ENCODE measurements around the gene ANKRD55. TPM values are rescaled to one million over a fixed set of nuclear protein-coding genes. Genes with fewer than 3 reads are reported as not detected.
"Not testable (repeated sequence)": the region's sequence is repeated elsewhere in the genome, so short reads cannot be mapped to it uniquely, and the experiment has no call there.

The ANKRD55 gene
- total RNA-seq, 1 experiment from 2014 or later: not detected

DNA sequence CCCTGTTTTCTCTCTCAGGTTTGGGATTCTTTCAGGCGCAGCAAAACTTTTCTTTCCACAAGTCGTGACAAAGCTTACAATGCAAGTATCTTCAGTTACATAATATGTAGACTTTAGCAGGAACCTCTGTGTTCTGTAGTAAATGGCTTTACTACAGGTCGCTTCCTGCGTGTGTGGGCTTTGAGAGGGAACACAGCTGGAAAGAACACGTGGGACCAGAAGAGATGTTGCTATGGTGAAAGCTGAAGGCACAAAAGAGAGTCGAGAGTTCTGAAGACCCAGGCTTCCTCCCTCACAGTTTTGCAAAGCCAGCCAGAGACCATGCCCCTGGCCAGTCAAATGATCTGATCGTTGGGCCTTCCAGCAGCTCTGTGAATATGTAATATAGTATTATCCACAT, 4.0 kb downstream of the ANKRD55 start:
- Mint-ChIP-seq H3K27ac (ENCODE audit: low read depth, unreplicated experiment) (no peak overlapping the region), H3K36me3 (ENCODE audit: insufficient read depth, unreplicated experiment) (no peaks in the 10 kb centered on the region), H3K4me1 (ENCODE audit: insufficient read depth, unreplicated experiment) (no peaks in the 10 kb centered on the region), H3K9me3 (ENCODE audit: unreplicated experiment) (no peaks in the 10 kb centered on the region), H3K27me3 (ENCODE audit: insufficient read depth, unreplicated experiment) (peaks cover 39% of the 10 kb centered on the region), H3K4me3 (ENCODE audit: unreplicated experiment) (no peak overlapping the region)
- CTCF ChIA-PET: interaction anchor here (0.6 kb wide), 2 partner anchors 443 to 632 kb away, joined by 3 read pairs; no protein-coding TSS in a partner anchor
- BruUV-seq (replicated peaks): no TSS peak
- TF ChIP-seq, protein P1, sequence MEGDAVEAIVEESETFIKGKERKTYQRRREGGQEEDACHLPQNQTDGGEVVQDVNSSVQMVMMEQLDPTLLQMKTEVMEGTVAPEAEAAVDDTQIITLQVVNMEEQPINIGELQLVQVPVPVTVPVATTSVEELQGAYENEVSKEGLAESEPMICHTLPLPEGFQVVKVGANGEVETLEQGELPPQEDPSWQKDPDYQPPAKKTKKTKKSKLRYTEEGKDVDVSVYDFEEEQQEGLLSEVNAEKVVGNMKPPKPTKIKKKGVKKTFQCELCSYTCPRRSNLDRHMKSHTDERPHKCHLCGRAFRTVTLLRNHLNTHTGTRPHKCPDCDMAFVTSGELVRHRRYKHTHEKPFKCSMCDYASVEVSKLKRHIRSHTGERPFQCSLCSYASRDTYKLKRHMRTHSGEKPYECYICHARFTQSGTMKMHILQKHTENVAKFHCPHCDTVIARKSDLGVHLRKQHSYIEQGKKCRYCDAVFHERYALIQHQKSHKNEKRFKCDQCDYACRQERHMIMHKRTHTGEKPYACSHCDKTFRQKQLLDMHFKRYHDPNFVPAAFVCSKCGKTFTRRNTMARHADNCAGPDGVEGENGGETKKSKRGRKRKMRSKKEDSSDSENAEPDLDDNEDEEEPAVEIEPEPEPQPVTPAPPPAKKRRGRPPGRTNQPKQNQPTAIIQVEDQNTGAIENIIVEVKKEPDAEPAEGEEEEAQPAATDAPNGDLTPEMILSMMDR (IDR thresholded peaks at IDR 0.05; ENCODE audit: unreplicated experiment): no peak
- DNase-seq (ENCODE audit: unreplicated experiment): no peak
- POLR2A ChIA-PET: no interaction called here
- intact Hi-C loops (cut with micrococcal nuclease): no loop called here

- ChIA-PET CTCF (interaction anchor here (0.7 kb wide), 1 partner anchor 222 kb away, joined by 3 read pairs; no protein-coding TSS in a partner anchor), POLR2A (no interaction called here)
- no peaks in the 10 kb centered on the region for H3K4me1 Mint-ChIP-seq (ENCODE audit: insufficient read depth, unreplicated experiment)
- H3K36me3 Mint-ChIP-seq (ENCODE audit: insufficient read depth, unreplicated experiment): no peaks in the 10 kb centered on the region
- TF ChIP-seq, protein P1 (IDR thresholded peaks at IDR 0.05; ENCODE audit: unreplicated experiment): no peak
- BruUV-seq (replicated peaks): no TSS peak
- H3K27ac Mint-ChIP-seq (ENCODE audit: low read depth, unreplicated experiment): no peak overlapping the region
- H3K27me3 Mint-ChIP-seq (ENCODE audit: insufficient read depth, unreplicated experiment): peaks cover 39% of the 10 kb centered on the region
- no peak for DNase-seq (ENCODE audit: unreplicated experiment)
- no peak overlapping the region for H3K4me3 Mint-ChIP-seq (ENCODE audit: unreplicated experiment)
- no peaks in the 10 kb centered on the region for H3K9me3 Mint-ChIP-seq (ENCODE audit: unreplicated experiment)
- intact Hi-C loops (cut with micrococcal nuclease): no loop called here
These were observed 4.5 kb downstream of the ANKRD55 start for GRCh38 chr5:56228631-56229030.

DNA sequence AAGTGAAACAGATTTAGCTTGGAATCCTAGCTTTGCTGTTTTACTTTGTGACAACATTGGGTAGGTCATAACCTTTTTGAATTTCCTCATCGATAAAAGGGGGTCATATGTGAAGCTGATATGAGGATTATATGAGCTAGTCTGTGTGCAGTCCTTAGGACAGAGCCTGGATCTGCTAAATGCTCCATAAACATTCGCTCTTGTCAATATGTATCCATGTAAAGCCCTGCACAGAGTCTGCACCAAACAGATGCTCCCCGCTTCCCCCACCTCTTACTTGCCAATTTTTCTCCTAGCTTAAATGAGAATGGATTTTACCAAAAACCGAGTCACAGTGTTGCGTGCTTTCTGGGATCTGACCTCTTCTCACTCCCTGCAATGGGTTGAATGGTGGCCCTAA, 5.4 kb downstream of the ANKRD55 start:
- Mint-ChIP-seq H3K27me3 (ENCODE audit: insufficient read depth, unreplicated experiment) (peaks cover 35% of the 10 kb centered on the region), H3K9me3 (ENCODE audit: unreplicated experiment) (no peaks in the 10 kb centered on the region), H3K4me3 (ENCODE audit: unreplicated experiment) (no peak overlapping the region), H3K4me1 (ENCODE audit: insufficient read depth, unreplicated experiment) (no peaks in the 10 kb centered on the region), H3K36me3 (ENCODE audit: insufficient read depth, unreplicated experiment) (no peaks in the 10 kb centered on the region), H3K27ac (ENCODE audit: low read depth, unreplicated experiment) (no peak overlapping the region)
- no peak for DNase-seq (ENCODE audit: unreplicated experiment)
- CTCF ChIA-PET: no interaction called here
- BruUV-seq (replicated peaks): no TSS peak
- POLR2A ChIA-PET: interaction anchor here (0.9 kb wide), 1 partner anchor 15 kb away, joined by 3 read pairs; no protein-coding TSS in a partner anchor
- TF ChIP-seq, protein P1 (IDR thresholded peaks at IDR 0.05; ENCODE audit: unreplicated experiment): no peak
- intact Hi-C loops (cut with micrococcal nuclease): no loop called here

GRCh38 chr5:56223298-56223697, 9.8 kb downstream of the ANKRD55 start:
- POLR2A ChIA-PET; H3K4me1 Mint-ChIP-seq (ENCODE audit: insufficient read depth, unreplicated experiment); CTCF ChIA-PET; H3K27ac Mint-ChIP-seq (ENCODE audit: low read depth, unreplicated experiment); H3K36me3 Mint-ChIP-seq (ENCODE audit: insufficient read depth, unreplicated experiment); H3K9me3 Mint-ChIP-seq (ENCODE audit: unreplicated experiment); H3K4me3 Mint-ChIP-seq (ENCODE audit: unreplicated experiment); DNase-seq (ENCODE audit: unreplicated experiment); BruUV-seq (replicated peaks); intact Hi-C loops (cut with micrococcal nuclease): not testable (repeated sequence)
- peaks cover 28% of the 10 kb centered on the region for H3K27me3 Mint-ChIP-seq (ENCODE audit: insufficient read depth, unreplicated experiment)

DNA sequence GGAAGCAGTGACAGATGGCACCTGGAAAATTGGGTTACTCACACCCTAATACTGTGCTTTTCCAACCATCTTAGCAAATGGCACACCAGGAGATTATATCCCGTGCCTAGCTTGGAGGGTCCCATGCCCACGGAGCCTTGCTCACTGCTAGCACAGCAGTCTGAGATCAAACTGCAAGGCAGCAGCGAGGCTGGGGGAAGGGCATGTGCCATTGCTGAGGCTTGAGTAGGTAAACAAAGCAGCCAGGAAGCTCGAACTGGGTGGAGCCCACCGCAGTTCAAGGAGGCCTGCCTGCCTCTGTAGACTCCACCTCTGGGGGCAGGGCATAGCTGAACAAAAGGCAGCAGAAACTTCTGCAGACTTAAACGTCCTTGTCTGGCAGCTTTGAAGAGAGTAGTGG, 11.5 kb downstream of the ANKRD55 start:
- BruUV-seq (replicated peaks); intact Hi-C loops (cut with micrococcal nuclease); DNase-seq (ENCODE audit: unreplicated experiment); H3K4me1 Mint-ChIP-seq (ENCODE audit: insufficient read depth, unreplicated experiment); H3K9me3 Mint-ChIP-seq (ENCODE audit: unreplicated experiment); POLR2A ChIA-PET; H3K27ac Mint-ChIP-seq (ENCODE audit: low read depth, unreplicated experiment); H3K36me3 Mint-ChIP-seq (ENCODE audit: insufficient read depth, unreplicated experiment); H3K4me3 Mint-ChIP-seq (ENCODE audit: unreplicated experiment): not testable (repeated sequence)
- H3K27me3 Mint-ChIP-seq (ENCODE audit: insufficient read depth, unreplicated experiment): peaks cover 28% of the 10 kb centered on the region
- CTCF ChIA-PET: interaction anchor here (0.6 kb wide), 2 partner anchors 483 to 937 kb away, joined by 3 to 4 read pairs; no protein-coding TSS in a partner anchor
